HG03159 (cell line): ENCODE data around the gene ARFIP1.

Experiments
- ATAC-seq: cut with Tn5 transposase; IDR thresholded peaks from one replicate; pipeline ENCODE4 v1.9.1; 2021; ENCODE audit warnings: mild to moderate bottlenecking, moderate library complexity; ENCODE audit not compliant: unreplicated experiment

Gene ARFIP1

GRCh38 chr4:152957437-152958171, 177.8 kb downstream of the ARFIP1 start:
- no peak for ATAC-seq

DNA sequence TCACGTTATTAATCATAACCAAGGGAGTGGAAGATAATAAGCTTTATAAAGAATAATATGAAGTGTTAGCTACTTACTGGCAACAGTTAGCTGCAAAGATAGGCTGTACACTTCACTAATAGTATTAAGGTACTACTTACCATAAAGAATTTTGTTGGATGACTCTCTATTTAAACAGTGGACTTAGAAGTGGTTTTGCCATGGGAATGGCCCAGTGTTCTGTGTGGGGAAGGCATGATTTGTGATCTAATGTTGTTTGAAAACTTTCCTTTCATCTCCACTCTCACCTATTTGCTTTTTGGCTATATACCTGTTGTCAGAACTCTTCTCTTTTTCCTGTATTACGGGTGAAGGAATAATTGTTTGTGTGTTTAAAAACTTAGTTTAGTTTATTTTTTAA, 179.3 kb downstream of the ARFIP1 start:
- no peak for ATAC-seq

DNA sequence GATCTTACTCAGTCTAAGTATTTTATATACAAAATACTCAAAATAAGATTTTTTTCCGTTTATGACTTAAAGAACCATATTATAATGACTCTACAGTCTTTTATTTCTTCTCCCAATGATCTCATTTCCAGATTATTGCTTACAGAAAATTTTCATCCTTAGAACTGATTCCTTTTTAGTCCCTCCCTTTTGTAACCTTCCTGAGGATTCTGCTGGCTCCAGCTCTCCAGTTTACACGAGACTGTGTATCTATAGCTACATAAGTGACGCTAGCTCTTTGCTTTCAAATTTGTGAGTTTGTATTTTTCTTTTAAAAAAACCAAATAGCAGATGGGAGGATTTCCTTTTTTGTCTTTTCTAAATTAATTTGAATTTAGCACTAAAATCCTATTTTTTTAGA, 180.3 kb downstream of the ARFIP1 start:
- ATAC-seq, result no peak

- ATAC-seq, result no peak
Observed at GRCh38 chr4:152961014-152961772, 181.4 kb downstream of the ARFIP1 start.

GRCh38 chr4:152961773-152962115, 182.0 kb downstream of the ARFIP1 start:
- no peak for ATAC-seq
